Coronary artery (tissue), 2 donors: ENCODE results near the gene NAPA.

Source experiments
- DNase-seq: peaks from one replicate; pipeline ENCODE4 v3.0.0-alpha.2; 2017; ENCODE audit warnings: low spot score
- H3K27ac ChIP-seq, 2 donors: fragments of 200-600 bp; sonication (generic); one replicate each; pipeline ENCODE4 v1.5.1; 2016 to 2019
- H3K4me3 ChIP-seq: fragments of 200-600 bp; sonication (generic); 2 replicates; pipeline ENCODE4 v1.5.1; 2016; ENCODE audit warnings: mild to moderate bottlenecking, moderate library complexity
- CTCF ChIP-seq: fragments of 200-600 bp; sonication (generic); IDR thresholded peaks from one replicate; pipeline ENCODE4 v1.5.1; 2019; ENCODE audit warnings: antibody characterized with exemption

NAPA gene

GRCh38 chr19:47446534-47447469 lies 68.1 kb downstream of the NAPA start:
- TF ChIP-seq CTCF = no peak
- Histone ChIP-seq H3K27ac (no peak overlapping the region), H3K4me3 (peak overlapping the region; percentile 61)
- DNase-seq = no peak

DNA sequence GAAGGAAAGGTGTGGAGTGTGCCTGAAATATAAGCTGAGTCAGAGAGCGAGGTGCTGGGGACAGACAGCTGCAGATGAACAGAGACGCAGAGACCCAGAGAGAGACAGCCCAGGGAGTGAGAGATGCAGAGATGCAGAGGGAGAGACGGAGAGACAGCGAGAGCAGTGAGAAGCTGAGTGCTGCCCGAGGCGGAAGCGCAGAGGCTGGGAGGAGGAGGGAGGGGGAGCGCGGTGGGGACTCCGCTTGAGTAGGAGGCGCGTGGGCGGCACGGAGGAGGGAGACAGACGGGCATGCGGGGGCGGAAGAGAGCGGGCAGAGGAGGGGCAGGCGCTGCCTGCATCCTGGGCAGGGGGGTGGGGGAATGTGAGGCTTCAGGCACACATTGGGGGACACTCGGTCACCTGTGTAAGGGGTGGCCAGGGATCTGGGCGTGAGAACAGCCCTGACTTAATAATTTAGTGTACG lies 68.9 kb downstream of the NAPA start:
- DNase-seq = no peak
- no peak for TF ChIP-seq CTCF
- Histone ChIP-seq H3K4me3 (peak overlapping the region; percentile 28), H3K27ac (no peak overlapping the region)

DNA sequence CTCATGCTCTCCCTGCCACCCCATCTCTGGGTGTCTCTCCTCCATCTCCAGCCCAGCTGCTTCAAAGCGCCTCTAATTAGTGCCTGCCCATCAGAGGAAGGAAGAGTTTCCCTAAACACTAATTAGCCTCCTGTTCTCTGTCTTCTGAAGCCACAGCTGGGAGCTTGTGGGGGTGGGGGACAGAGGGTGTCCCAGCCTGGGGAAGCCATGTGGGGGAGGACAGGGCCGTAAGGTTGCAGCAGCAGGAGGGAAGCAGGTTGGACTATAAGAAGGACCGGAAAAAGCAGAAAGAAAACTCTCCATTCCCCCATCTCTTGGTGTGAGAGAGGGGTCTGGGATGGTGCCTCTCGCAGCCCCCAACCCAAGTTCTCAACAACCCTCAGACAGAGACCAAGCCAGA lies 69.3 kb downstream of the NAPA start:
- no peak for TF ChIP-seq CTCF
- Histone ChIP-seq H3K4me3 (no peak overlapping the region), H3K27ac (no peak overlapping the region)
- no peak for DNase-seq

GRCh38 chr19:47444388-47444821 lies 70.5 kb downstream of the NAPA start:
- no peak for TF ChIP-seq CTCF
- H3K4me3 ChIP-seq = no peak overlapping the region
- DNase-seq = no peak
- no peak overlapping the region for H3K27ac ChIP-seq

- TF ChIP-seq CTCF = no peak
- no peak overlapping the region for H3K27ac ChIP-seq
- no peak for DNase-seq
- no peak overlapping the region for H3K4me3 ChIP-seq
These were observed 71.5 kb downstream of the NAPA start for GRCh38 chr19:47443331-47443730.

DNA sequence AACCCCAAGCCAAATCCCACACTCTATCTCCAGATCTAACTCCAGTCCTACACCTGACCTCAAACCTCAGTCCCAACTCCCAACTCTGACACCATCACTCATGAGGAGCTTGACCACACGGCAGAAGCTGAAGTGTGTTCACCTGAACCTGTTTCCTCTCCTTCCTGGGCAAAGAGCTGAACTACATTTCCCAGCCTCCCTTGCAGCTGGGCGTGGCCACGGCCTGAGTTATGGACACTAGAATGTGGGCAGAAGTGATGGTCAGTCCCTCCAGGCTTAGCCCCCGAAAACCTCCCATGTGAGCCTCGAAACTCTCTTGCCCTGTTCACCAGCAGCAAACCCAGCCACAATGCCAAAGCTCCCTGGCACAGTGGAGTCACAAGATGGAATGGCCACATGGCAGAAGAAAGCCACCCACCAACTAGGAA lies 76.1 kb downstream of the NAPA start:
- DNase-seq = no peak
- H3K4me3 ChIP-seq = no peak overlapping the region
- no peak overlapping the region for H3K27ac ChIP-seq
- no peak for TF ChIP-seq CTCF
